ENCODE measurements around the gene MAEL.

Gene MAEL

GRCh38 chr1:167043752-167044488 is 54.8 kb downstream of the MAEL start:
- DNase-seq (ENCODE audit: low read depth in 1 of 2, low spot score in 1 of 2) = peak; percentile 65 to 90
- peak; percentile 68; the same call in 1 of the 2 replicates for TF ChIP-seq SPI1 (IDR thresholded peaks at IDR 0.05; ENCODE audit: borderline replicate concordance, low read depth)
- TF ChIP-seq POLR2AphosphoS5 (IDR thresholded peaks at IDR 0.05; ENCODE audit: low read depth) = peak; percentile 67
- TF ChIP-seq REST (IDR thresholded peaks at IDR 0.05; ENCODE audit: insufficient replicate concordance, low read depth) = peak; percentile 33
- TF ChIP-seq CTCF (IDR thresholded peaks at IDR 0.05; ENCODE audit: insufficient read depth, low read length) = no peak
- TF ChIP-seq GABPA (IDR thresholded peaks at IDR 0.05; ENCODE audit: low read depth) = 0 out of 2 replicates have a peak, but pooled peaks have one; percentile 37
- H3K27me3 ChIP-seq (ENCODE audit: insufficient read depth, poor library complexity, severe bottlenecking) = no peaks in the 10 kb centered on the region
- H3K4me3 ChIP-seq (replicated peaks; ENCODE audit: insufficient read depth, low read length) = peak overlapping the region; percentile 36
- peak overlapping the region; percentile 61 for H3K27ac ChIP-seq (replicated peaks)

GRCh38 chr1:167051907-167052306 is 62.8 kb downstream of the MAEL start:
- H3K27me3 ChIP-seq (ENCODE audit: insufficient read depth, poor library complexity, severe bottlenecking) = no peaks in the 10 kb centered on the region

More at GRCh38 chr1:167051907-167052306, 62.8 kb downstream of the MAEL start:
- DNase-seq (ENCODE audit: low read depth in 1 of 2, low spot score in 1 of 2) = no peak
- Histone ChIP-seq H3K4me3 (replicated peaks; ENCODE audit: insufficient read depth, low read length) (no peak overlapping the region), H3K27ac (replicated peaks) (no peak overlapping the region)
- TF ChIP-seq CTCF (IDR thresholded peaks at IDR 0.05; ENCODE audit: insufficient read depth, low read length) (no peak), GABPA (IDR thresholded peaks at IDR 0.05; ENCODE audit: low read depth) (no peak), POLR2AphosphoS5 (IDR thresholded peaks at IDR 0.05; ENCODE audit: low read depth) (no peak), REST (IDR thresholded peaks at IDR 0.05; ENCODE audit: insufficient replicate concordance, low read depth) (no peak), SPI1 (IDR thresholded peaks at IDR 0.05; ENCODE audit: borderline replicate concordance, low read depth) (no peak)

All from HL-60 (cell line).